Measurements from ENCODE around the gene DEPDC1.
A peak's percentile ranks its signal among the peaks of the same experiment; 100 is the strongest.
"Not testable (repeated sequence)": the region's sequence is repeated elsewhere in the genome, so short reads cannot be mapped to it uniquely, and the experiment has no call there.

DEPDC1 gene

DNA sequence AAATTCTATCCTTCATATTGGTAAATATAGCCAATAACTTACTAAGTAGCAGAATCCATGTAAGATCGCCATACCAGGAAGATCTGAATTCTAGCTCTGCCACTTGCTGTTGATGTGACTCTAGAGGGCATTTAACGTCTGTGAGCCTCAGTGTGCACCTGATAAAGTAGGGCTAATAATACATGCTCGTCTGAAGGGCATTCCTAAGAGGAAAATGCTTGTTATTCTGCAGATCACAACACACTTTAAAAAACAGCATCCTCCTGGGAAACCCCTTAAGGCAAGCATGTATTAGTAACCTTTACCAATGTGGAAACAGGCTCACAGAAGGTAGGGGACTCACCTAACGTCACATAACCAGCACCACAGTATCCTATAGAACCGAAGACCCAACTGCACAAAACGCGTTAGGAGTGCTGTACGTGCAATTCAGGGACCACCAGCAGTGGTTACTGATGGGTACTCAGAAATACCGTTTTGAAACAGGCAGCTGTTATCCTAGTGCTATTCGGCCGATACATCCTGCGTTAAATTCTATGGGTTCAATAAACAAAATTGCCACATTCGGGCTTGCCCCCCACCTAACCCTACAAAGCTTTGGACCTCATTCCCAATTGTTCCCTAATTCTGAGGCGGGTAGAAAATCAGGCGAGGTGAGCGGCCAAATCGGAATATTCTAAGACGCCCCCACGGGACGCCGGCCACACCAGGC lies 758 bp downstream of the DEPDC1 start:
- ATAC-seq (replicated peaks; ENCODE audit: extremely low read depth, poor library complexity, severe bottlenecking) (peak; percentile 16), DNase-seq (ENCODE audit: low spot score in 2 of 2) (no peak)
- H3K4me1 Mint-ChIP-seq: peaks cover 44% of the 10 kb centered on the region
- no peak overlapping the region for H3K27ac Mint-ChIP-seq (ENCODE audit: low read depth)
- peaks cover 4% of the 10 kb centered on the region for H3K36me3 Mint-ChIP-seq (ENCODE audit: insufficient read depth)
- H3K27me3 Mint-ChIP-seq: no peaks in the 10 kb centered on the region
- no peaks in the 10 kb centered on the region for H3K9me3 Mint-ChIP-seq
- H3K4me3 Mint-ChIP-seq: peak overlapping the region; percentile 82

GRCh38 chr1:68495532-68495931 lies 1.4 kb downstream of the DEPDC1 start:
- DNase-seq (ENCODE audit: low spot score in 2 of 2): no peak
- ATAC-seq (replicated peaks; ENCODE audit: extremely low read depth, poor library complexity, severe bottlenecking): no peak
- peaks cover 4% of the 10 kb centered on the region for H3K36me3 Mint-ChIP-seq (ENCODE audit: insufficient read depth)
- H3K27ac Mint-ChIP-seq (ENCODE audit: low read depth): no peak overlapping the region
- peak overlapping the region; percentile 82 for H3K4me3 Mint-ChIP-seq
- peaks cover 44% of the 10 kb centered on the region for H3K4me1 Mint-ChIP-seq
- H3K9me3 Mint-ChIP-seq: no peaks in the 10 kb centered on the region
- no peaks in the 10 kb centered on the region for H3K27me3 Mint-ChIP-seq

DNA sequence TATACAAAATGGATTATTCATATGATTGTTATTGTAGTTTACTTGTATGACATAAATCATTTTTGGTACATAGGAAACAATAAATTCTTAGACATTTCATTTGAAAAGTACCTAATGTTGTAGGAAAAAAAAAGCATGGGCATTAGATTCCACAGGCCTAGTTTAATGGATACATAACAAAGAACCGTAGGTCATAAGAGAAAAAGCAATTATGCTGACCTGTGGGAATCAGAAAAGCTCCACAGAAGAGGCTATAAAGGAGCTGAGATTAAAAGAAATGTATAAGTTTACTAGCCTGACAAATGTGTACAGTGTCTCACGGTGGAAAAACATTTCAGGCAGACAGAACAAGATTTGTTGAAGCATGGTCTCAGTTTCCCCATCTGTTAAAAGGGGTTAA lies 3.7 kb downstream of the DEPDC1 start:
- no peak overlapping the region for H3K27ac Mint-ChIP-seq (ENCODE audit: low read depth)
- H3K27me3 Mint-ChIP-seq: no peaks in the 10 kb centered on the region
- DNase-seq (ENCODE audit: low spot score in 2 of 2) (no peak), ATAC-seq (replicated peaks; ENCODE audit: extremely low read depth, poor library complexity, severe bottlenecking) (no peak)
- H3K36me3 Mint-ChIP-seq (ENCODE audit: insufficient read depth): peaks cover 4% of the 10 kb centered on the region
- no peak overlapping the region for H3K4me3 Mint-ChIP-seq
- H3K4me1 Mint-ChIP-seq: peaks cover 27% of the 10 kb centered on the region
- no peaks in the 10 kb centered on the region for H3K9me3 Mint-ChIP-seq

DNA sequence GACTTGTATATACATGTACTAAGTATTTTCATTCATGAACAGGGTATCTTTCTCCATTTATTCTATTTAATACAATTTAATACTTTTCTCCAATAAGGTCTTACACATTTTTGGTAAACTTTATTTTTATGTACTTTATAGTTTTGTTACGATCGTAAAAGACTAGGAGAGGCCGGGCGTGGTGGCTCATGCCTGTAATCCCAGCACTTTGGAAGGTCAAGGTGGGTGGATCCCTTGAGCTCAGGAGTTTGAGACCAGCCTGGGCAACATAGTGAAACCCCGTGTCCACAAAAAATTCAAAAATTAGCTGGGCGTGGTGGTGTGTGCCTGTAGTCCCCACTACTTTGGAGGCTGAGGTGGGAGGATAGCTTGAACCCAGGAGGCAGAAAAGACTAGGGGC lies 4.6 kb downstream of the DEPDC1 start:
- H3K36me3 Mint-ChIP-seq (ENCODE audit: insufficient read depth); H3K4me3 Mint-ChIP-seq; DNase-seq (ENCODE audit: low spot score in 2 of 2); H3K27me3 Mint-ChIP-seq; ATAC-seq (replicated peaks; ENCODE audit: extremely low read depth, poor library complexity, severe bottlenecking); H3K9me3 Mint-ChIP-seq: not testable (repeated sequence)
- Mint-ChIP-seq H3K4me1 (peaks cover 19% of the 10 kb centered on the region), H3K27ac (ENCODE audit: low read depth) (peak overlapping the region; percentile 17)

GRCh38 chr1:68490046-68490651 lies 6.7 kb downstream of the DEPDC1 start:
- ATAC-seq (replicated peaks; ENCODE audit: extremely low read depth, poor library complexity, severe bottlenecking): no peak
- Mint-ChIP-seq H3K27ac (ENCODE audit: low read depth) (no peak overlapping the region), H3K27me3 (no peaks in the 10 kb centered on the region), H3K9me3 (no peaks in the 10 kb centered on the region), H3K4me1 (peaks cover 5% of the 10 kb centered on the region), H3K36me3 (ENCODE audit: insufficient read depth) (no peaks in the 10 kb centered on the region), H3K4me3 (no peak overlapping the region)
- no peak for DNase-seq (ENCODE audit: low spot score in 2 of 2)

DNA sequence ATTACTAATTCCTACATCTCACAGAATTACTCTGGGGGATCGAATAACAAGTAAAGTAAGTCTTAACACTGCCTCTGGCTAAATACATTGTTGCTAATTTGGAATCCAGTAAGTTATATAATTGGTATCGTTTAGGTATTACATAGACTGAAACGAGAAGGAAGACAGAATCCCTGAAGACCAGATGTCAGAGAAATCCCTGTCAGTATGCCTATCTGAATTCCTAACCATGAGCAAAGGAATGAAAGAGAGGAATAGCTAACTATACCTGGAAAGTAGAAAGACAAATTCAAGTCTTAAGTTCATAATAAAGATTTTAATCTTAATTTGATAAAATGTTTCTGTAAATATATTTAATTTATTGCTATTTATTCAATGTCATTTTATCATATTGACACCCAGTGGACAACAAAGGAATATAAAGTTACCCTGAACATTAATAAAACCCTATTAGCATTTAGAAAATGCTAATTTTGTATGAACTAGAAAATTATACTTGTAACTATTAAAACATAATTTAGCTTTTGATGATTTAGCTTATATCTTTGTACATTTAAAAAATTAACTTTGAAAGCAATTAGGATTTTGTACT lies 11.4 kb downstream of the DEPDC1 start:
- Mint-ChIP-seq H3K4me3 (no peak overlapping the region), H3K9me3 (no peaks in the 10 kb centered on the region), H3K27ac (ENCODE audit: low read depth) (no peak overlapping the region), H3K36me3 (ENCODE audit: insufficient read depth) (no peaks in the 10 kb centered on the region), H3K27me3 (no peaks in the 10 kb centered on the region), H3K4me1 (peaks cover 7% of the 10 kb centered on the region)
- DNase-seq (ENCODE audit: low spot score in 2 of 2) (no peak), ATAC-seq (replicated peaks; ENCODE audit: extremely low read depth, poor library complexity, severe bottlenecking) (no peak)

DNA sequence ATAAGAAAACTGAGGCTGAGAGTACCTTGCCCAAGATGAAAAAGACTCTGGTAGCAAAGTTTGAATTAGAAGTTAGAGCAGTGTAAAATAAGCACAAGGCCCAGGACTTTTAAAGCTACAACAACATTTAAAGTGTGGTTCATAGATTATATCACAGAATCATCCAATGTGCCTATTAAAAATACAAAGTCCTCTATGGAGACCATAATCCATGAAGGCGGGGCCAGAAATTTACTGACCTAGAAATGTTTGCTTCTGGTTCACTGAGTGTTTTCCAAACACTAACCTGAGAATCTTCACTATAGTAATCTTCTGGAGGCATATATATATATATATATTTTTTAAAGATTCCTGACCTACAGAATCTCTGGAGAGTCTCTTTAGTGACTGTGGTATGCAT lies 12.3 kb downstream of the DEPDC1 start:
- no peaks in the 10 kb centered on the region for H3K9me3 Mint-ChIP-seq
- ATAC-seq (replicated peaks; ENCODE audit: extremely low read depth, poor library complexity, severe bottlenecking) (no peak), DNase-seq (ENCODE audit: low spot score in 2 of 2) (no peak)
- H3K36me3 Mint-ChIP-seq (ENCODE audit: insufficient read depth): no peaks in the 10 kb centered on the region
- no peaks in the 10 kb centered on the region for H3K27me3 Mint-ChIP-seq
- peaks cover 7% of the 10 kb centered on the region for H3K4me1 Mint-ChIP-seq
- H3K4me3 Mint-ChIP-seq: no peak overlapping the region
- no peak overlapping the region for H3K27ac Mint-ChIP-seq (ENCODE audit: low read depth)

DNA sequence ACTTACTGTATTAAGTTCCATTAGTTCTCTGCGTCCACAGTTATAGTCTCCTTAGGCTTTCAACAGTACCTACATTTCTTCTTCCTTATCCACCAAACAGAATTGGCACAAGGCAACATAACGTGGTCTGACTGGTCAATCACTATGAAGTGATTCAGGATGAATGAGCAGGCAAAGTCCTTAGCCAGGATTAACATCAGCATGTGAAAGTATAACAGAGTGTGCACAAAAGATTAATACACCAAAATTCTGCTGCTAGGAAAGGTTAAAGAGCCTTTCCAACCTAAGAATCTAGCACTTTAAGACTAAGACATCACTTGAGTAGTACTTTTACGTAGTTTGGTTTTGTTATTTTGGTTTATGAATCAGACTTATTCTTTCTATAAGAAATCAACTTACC lies 15.8 kb downstream of the DEPDC1 start:
- no peak for DNase-seq (ENCODE audit: low spot score in 2 of 2)
- Mint-ChIP-seq H3K4me1 (peaks cover 7% of the 10 kb centered on the region), H3K9me3 (no peaks in the 10 kb centered on the region), H3K36me3 (ENCODE audit: insufficient read depth) (no peaks in the 10 kb centered on the region), H3K4me3 (no peak overlapping the region), H3K27me3 (no peaks in the 10 kb centered on the region), H3K27ac (ENCODE audit: low read depth) (no peak overlapping the region)
- ATAC-seq (replicated peaks; ENCODE audit: extremely low read depth, poor library complexity, severe bottlenecking): no peak

GRCh38 chr1:68479501-68479900 lies 17.4 kb downstream of the DEPDC1 start:
- H3K4me1 Mint-ChIP-seq: peaks cover 7% of the 10 kb centered on the region
- no peak overlapping the region for H3K27ac Mint-ChIP-seq (ENCODE audit: low read depth)
- H3K36me3 Mint-ChIP-seq (ENCODE audit: insufficient read depth): no peaks in the 10 kb centered on the region
- DNase-seq (ENCODE audit: low spot score in 2 of 2) (no peak), ATAC-seq (replicated peaks; ENCODE audit: extremely low read depth, poor library complexity, severe bottlenecking) (no peak)
- H3K4me3 Mint-ChIP-seq: no peak overlapping the region
- no peaks in the 10 kb centered on the region for H3K27me3 Mint-ChIP-seq
- no peaks in the 10 kb centered on the region for H3K9me3 Mint-ChIP-seq

DNA sequence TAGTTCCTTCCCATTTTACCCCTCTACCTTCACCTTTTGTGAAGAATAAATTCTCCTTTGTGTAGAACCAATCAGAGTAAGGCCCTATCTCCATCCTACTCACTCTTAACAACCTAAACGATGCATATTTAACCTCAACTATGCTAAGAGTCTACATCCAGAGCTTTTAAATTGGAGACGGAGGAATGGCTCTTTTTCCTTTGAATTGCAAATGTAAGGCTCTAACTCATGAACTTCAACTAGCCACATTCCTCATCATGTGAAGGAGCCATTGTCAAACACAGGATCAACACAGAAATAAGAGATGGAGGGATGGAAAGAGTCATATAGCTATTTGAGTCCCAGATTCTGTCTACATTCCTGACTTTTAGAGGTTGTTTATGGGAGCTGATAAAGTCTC lies 18.2 kb downstream of the DEPDC1 start:
- Mint-ChIP-seq H3K27ac (ENCODE audit: low read depth) (no peak overlapping the region), H3K4me3 (no peak overlapping the region), H3K36me3 (ENCODE audit: insufficient read depth) (no peaks in the 10 kb centered on the region), H3K27me3 (no peaks in the 10 kb centered on the region), H3K9me3 (no peaks in the 10 kb centered on the region), H3K4me1 (peaks cover 7% of the 10 kb centered on the region)
- DNase-seq (ENCODE audit: low spot score in 2 of 2) (no peak), ATAC-seq (replicated peaks; ENCODE audit: extremely low read depth, poor library complexity, severe bottlenecking) (no peak)

GRCh38 chr1:68476626-68477025 lies 20.3 kb downstream of the DEPDC1 start:
- not testable (repeated sequence) for H3K27me3 Mint-ChIP-seq; H3K4me1 Mint-ChIP-seq; H3K36me3 Mint-ChIP-seq (ENCODE audit: insufficient read depth); ATAC-seq (replicated peaks; ENCODE audit: extremely low read depth, poor library complexity, severe bottlenecking); H3K27ac Mint-ChIP-seq (ENCODE audit: low read depth); H3K9me3 Mint-ChIP-seq; DNase-seq (ENCODE audit: low spot score in 2 of 2); H3K4me3 Mint-ChIP-seq

DNA sequence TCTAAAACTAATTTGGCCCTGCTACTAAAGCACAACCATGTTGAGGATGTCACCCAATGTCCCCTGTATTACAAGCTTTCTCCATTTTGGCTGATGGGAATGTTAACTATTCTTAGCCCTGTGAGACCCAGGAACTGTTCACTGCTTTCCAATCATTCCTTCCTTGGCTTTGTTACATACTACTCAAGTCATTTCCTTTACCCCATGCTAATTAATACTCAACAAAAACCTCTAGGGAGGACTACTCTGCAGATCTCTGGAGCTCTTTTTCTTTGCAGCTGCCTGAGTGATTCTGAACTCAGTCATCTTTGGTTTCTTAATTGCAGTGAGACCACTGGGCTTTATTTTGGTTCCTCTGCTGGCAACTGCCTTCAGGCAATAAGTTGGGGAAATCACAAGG lies 23.8 kb downstream of the DEPDC1 start:
- ATAC-seq (replicated peaks; ENCODE audit: extremely low read depth, poor library complexity, severe bottlenecking) (no peak), DNase-seq (ENCODE audit: low spot score in 2 of 2) (no peak)
- no peaks in the 10 kb centered on the region for H3K27me3 Mint-ChIP-seq
- peaks cover 1% of the 10 kb centered on the region for H3K36me3 Mint-ChIP-seq (ENCODE audit: insufficient read depth)
- H3K4me3 Mint-ChIP-seq: no peak overlapping the region
- no peaks in the 10 kb centered on the region for H3K4me1 Mint-ChIP-seq
- H3K27ac Mint-ChIP-seq (ENCODE audit: low read depth): no peak overlapping the region
- no peaks in the 10 kb centered on the region for H3K9me3 Mint-ChIP-seq

DNA sequence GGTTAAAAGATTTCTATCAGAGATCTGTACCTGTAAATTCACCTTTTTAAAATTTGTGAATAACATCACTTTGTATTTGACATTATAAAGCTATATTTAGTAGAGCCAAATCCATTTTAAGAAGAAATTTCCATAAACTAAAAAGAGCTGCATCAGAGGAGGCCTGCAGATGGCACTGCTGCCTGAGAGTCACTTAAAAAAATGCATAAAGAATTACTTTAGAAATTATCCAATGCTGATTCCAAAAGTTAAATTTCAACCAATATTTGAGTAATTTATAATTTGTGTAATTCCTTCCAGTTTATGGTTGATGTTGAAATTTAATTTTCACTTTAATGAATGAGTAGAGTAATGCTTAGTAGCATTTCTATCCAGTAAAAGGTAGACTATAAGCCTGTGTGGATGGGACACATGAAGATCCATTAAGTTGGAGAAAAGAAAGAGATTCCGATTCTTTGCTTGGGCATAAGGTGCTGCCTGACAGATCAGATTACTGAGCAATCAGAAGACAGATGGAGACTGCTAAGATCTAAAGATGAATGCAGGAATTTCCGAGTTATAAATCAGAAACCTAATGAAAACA lies 26.4 kb downstream of the DEPDC1 start:
- no peak overlapping the region for H3K4me3 Mint-ChIP-seq
- peaks cover 1% of the 10 kb centered on the region for H3K36me3 Mint-ChIP-seq (ENCODE audit: insufficient read depth)
- ATAC-seq (replicated peaks; ENCODE audit: extremely low read depth, poor library complexity, severe bottlenecking) (no peak), DNase-seq (ENCODE audit: low spot score in 2 of 2) (no peak)
- H3K4me1 Mint-ChIP-seq: no peaks in the 10 kb centered on the region
- peaks cover under 1% of the 10 kb centered on the region for H3K27me3 Mint-ChIP-seq
- no peak overlapping the region for H3K27ac Mint-ChIP-seq (ENCODE audit: low read depth)
- no peaks in the 10 kb centered on the region for H3K9me3 Mint-ChIP-seq
